Upper lobe of left lung (tissue), 6 donors: ENCODE data around the gene ONECUT1. TPM values are rescaled to one million over a fixed set of nuclear protein-coding genes. Genes with fewer than 3 reads are reported as not detected.

Experiments
- ATAC-seq, 2 donors: fragments of 200-7000 bp; cut with Tn5 transposase; one replicate each; pipeline ENCODE4 v1.9.1; 2022; ENCODE audit warnings: mild to moderate bottlenecking in 2 of 2, moderate library complexity in 2 of 2; ENCODE audit not compliant: low FRiP score in 2 of 2
- DNase-seq, 2 donors: peaks; one replicate each; pipeline ENCODE4 v3.0.0-alpha.2; 2019 to 2020
- H3K27ac ChIP-seq, 4 donors: fragments of 200-600 bp; sonication (generic); one replicate each; pipeline ENCODE4 v1.5.1; 2016 to 2019
- H3K27me3 ChIP-seq, 4 donors: fragments of 200-600 bp; sonication (generic); one replicate each; pipeline ENCODE4 v1.5.1; 2017 to 2019
- H3K36me3 ChIP-seq, 4 donors: fragments of 200-600 bp; sonication (generic); one replicate each; pipeline ENCODE4 v1.5.1; 2016 to 2019
- H3K4me1 ChIP-seq, 4 donors: fragments of 200-600 bp; sonication (generic); one replicate each; pipeline ENCODE4 v1.5.1; 2018 to 2019
- H3K4me3 ChIP-seq, 4 donors: fragments of 200-600 bp; sonication (generic); one replicate each; pipeline ENCODE4 v1.5.1; 2017 to 2019; ENCODE audit warnings: mild to moderate bottlenecking in 2 of 4, moderate library complexity in 1 of 4
- H3K9me3 ChIP-seq, 4 donors: fragments of 200-600 bp; sonication (generic); one replicate each; pipeline ENCODE4 v1.5.1; 2018 to 2019
- CTCF ChIP-seq, 6 experiments: fragments of 450-650 bp in 4 of 6; fragments of 200-600 bp in 2 of 6; sonication (generic) in 2 of 6; IDR thresholded peaks; one replicate each; pipeline ENCODE4 v1.5.1; 2016 to 2019; ENCODE audit warnings: antibody characterized with exemption in 6 of 6
- EP300 ChIP-seq, 4 donors: sonication (generic); formaldehyde crosslinking; IDR thresholded peaks; one replicate each; pipeline ENCODE4 v1.5.1; 2017; ENCODE audit warnings: antibody characterized with exemption in 4 of 4, control low read depth in 2 of 4
- POLR2A ChIP-seq, 4 donors: fragments of 450-650 bp; IDR thresholded peaks; one replicate each; pipeline ENCODE4 v1.5.1; 2016 to 2017; ENCODE audit warnings: antibody characterized with exemption in 4 of 4, mild to moderate bottlenecking in 2 of 4
- POLR2AphosphoS5 ChIP-seq, 2 donors: sonication (generic); formaldehyde crosslinking; IDR thresholded peaks; one replicate each; pipeline ENCODE4 v1.5.1; 2017; ENCODE audit warnings: antibody characterized with exemption in 2 of 2
- WGBS, 2 donors: methylation state at CpG; one replicate each; pipeline ENCODE4 v1.1.5; 2017 to 2018; 5-methylcytosine and 5-hydroxymethylcytosine counted together
- total RNA-seq, 6 donors: library from RNA; depleted of rRNA in 4 of 6; stranded (reverse); fragments of >200 nt in 4 of 6; gene quantifications; one replicate each; pipeline versions ENCODE4 v1.1.0 to v1.2.1, GENCODE V29; 2016 to 2021
- donor health status: DM: no; HTN: no; CAD: no; lungs with moderate emphysema.
- donor health status: DM: no; HTN: yes; CAD: no; lungs with severe emphysema.

Gene ONECUT1
- total RNA-seq, 6 donors from 2014 or later: 0.17 TPM; not detected in 5

GRCh38 chr15:52730594-52730993 lies 59.5 kb downstream of the ONECUT1 start:
- H3K9me3 ChIP-seq: no peaks in the 10 kb centered on the region
- ATAC-seq: no peak
- H3K27me3 ChIP-seq: no peaks in the 10 kb centered on the region
- 90 to 95% methylated on average over 7 of the region's 7 CpGs for WGBS, 2 donors
- no peak overlapping the region for H3K27ac ChIP-seq
- no peak overlapping the region for H3K4me3 ChIP-seq
- H3K4me1 ChIP-seq: peaks cover 4 to 26% (median 16%) of the 10 kb centered on the region in 4 donors
- H3K36me3 ChIP-seq: no peaks in the 10 kb centered on the region
- no peak for TF ChIP-seq CTCF (IDR thresholded peaks at IDR 0.05)
- TF ChIP-seq EP300 (IDR thresholded peaks at IDR 0.05): no peak
- TF ChIP-seq POLR2AphosphoS5 (IDR thresholded peaks at IDR 0.05): no peak
- TF ChIP-seq POLR2A (IDR thresholded peaks at IDR 0.05): no peak
- DNase-seq: no peak

GRCh38 chr15:52730173-52730572 lies 60.0 kb downstream of the ONECUT1 start:
- no peak for ATAC-seq
- WGBS, 2 donors: 37 to 48% methylated on average over 4 of the region's 4 CpGs

GRCh38 chr15:52728899-52729298 lies 61.2 kb downstream of the ONECUT1 start:
- H3K27ac ChIP-seq: no peak overlapping the region

More at GRCh38 chr15:52730173-52730572, 60.0 kb downstream of the ONECUT1 start:
- peak in 1 of 4 donors; percentile 79 for TF ChIP-seq EP300 (IDR thresholded peaks at IDR 0.05)
- no peak for TF ChIP-seq POLR2AphosphoS5 (IDR thresholded peaks at IDR 0.05)
- Histone ChIP-seq H3K36me3 (no peaks in the 10 kb centered on the region), H3K9me3 (no peaks in the 10 kb centered on the region), H3K4me1 (peaks cover 4 to 26% (median 16%) of the 10 kb centered on the region in 4 donors), H3K27ac (no peak overlapping the region), H3K4me3 (no peak overlapping the region), H3K27me3 (no peaks in the 10 kb centered on the region)
- no peak for DNase-seq

GRCh38 chr15:52727815-52728214 lies 62.3 kb downstream of the ONECUT1 start:
- 77 to 78% methylated on average over 3 of the region's 3 CpGs for WGBS, 2 donors
- no peaks in the 10 kb centered on the region for H3K36me3 ChIP-seq
- ATAC-seq (no peak), DNase-seq (no peak)
- no peak overlapping the region for H3K4me3 ChIP-seq
- TF ChIP-seq POLR2A (IDR thresholded peaks at IDR 0.05): no peak
- TF ChIP-seq POLR2AphosphoS5 (IDR thresholded peaks at IDR 0.05): no peak
- no peak for TF ChIP-seq CTCF (IDR thresholded peaks at IDR 0.05)
- peaks cover under 1 to 16% (median 9%) of the 10 kb centered on the region in 4 donors for H3K4me1 ChIP-seq
- no peaks in the 10 kb centered on the region for H3K27me3 ChIP-seq
- H3K27ac ChIP-seq: no peak overlapping the region
- no peaks in the 10 kb centered on the region for H3K9me3 ChIP-seq

More at GRCh38 chr15:52728899-52729298, 61.2 kb downstream of the ONECUT1 start:
- DNase-seq (no peak), ATAC-seq (no peak)
- Histone ChIP-seq H3K36me3 (no peaks in the 10 kb centered on the region), H3K9me3 (no peaks in the 10 kb centered on the region), H3K4me1 (peaks cover 4 to 26% (median 15%) of the 10 kb centered on the region in 4 donors), H3K27me3 (no peaks in the 10 kb centered on the region), H3K4me3 (no peak overlapping the region)
- 64 to 81% methylated on average over 2 of the region's 2 CpGs for WGBS, 2 donors
- TF ChIP-seq POLR2AphosphoS5 (IDR thresholded peaks at IDR 0.05) (no peak), CTCF (IDR thresholded peaks at IDR 0.05) (no peak), POLR2A (IDR thresholded peaks at IDR 0.05) (no peak), EP300 (IDR thresholded peaks at IDR 0.05) (no peak)

- H3K4me3 ChIP-seq: no peak overlapping the region
- 91 to 92% methylated on average over 2 of the region's 2 CpGs for WGBS, 2 donors
- ATAC-seq (no peak), DNase-seq (no peak)
- TF ChIP-seq POLR2AphosphoS5 (IDR thresholded peaks at IDR 0.05): no peak
- no peak for TF ChIP-seq EP300 (IDR thresholded peaks at IDR 0.05)
- TF ChIP-seq POLR2A (IDR thresholded peaks at IDR 0.05): no peak
- no peak for TF ChIP-seq CTCF (IDR thresholded peaks at IDR 0.05)
- no peaks in the 10 kb centered on the region for H3K36me3 ChIP-seq
- H3K9me3 ChIP-seq: no peaks in the 10 kb centered on the region
- no peaks in the 10 kb centered on the region for H3K27me3 ChIP-seq
- no peak overlapping the region for H3K27ac ChIP-seq
- peaks cover 0 to 12% (median 8%) of the 10 kb centered on the region in 4 donors for H3K4me1 ChIP-seq
Observed at GRCh38 chr15:52726195-52726594, 63.9 kb downstream of the ONECUT1 start.
